HG03159 (cell line): ENCODE data around the gene NTHL1.

Source experiments
- ATAC-seq: cut with Tn5 transposase; IDR thresholded peaks from one replicate; pipeline ENCODE4 v1.9.1; 2021; ENCODE audit warnings: mild to moderate bottlenecking, moderate library complexity; ENCODE audit not compliant: unreplicated experiment

The NTHL1 gene

GRCh38 chr16:1998360-1998835 lies 49.2 kb downstream of the NTHL1 start:
- no peak for ATAC-seq

- no peak for ATAC-seq
Measured at GRCh38 chr16:1997494-1998359, 49.9 kb downstream of the NTHL1 start.

- ATAC-seq: no peak
Measured at GRCh38 chr16:1993731-1994131, 53.9 kb downstream of the NTHL1 start.

- no peak for ATAC-seq
Measured at GRCh38 chr16:1992704-1993317, 54.8 kb downstream of the NTHL1 start.

- ATAC-seq: peak; percentile 42
Measured at GRCh38 chr16:1991948-1992703, 55.5 kb downstream of the NTHL1 start.

GRCh38 chr16:1991588-1991947 lies 56.1 kb downstream of the NTHL1 start:
- no peak for ATAC-seq

- ATAC-seq: peak; percentile 36
Measured at GRCh38 chr16:1991135-1991551, 56.5 kb downstream of the NTHL1 start.

GRCh38 chr16:1990351-1991134 lies 57.1 kb downstream of the NTHL1 start:
- ATAC-seq: peak; percentile 4

- ATAC-seq: no peak
Measured at GRCh38 chr16:1990101-1990350, 57.6 kb downstream of the NTHL1 start.
